ENCODE data around the gene WARS2.

Gene WARS2

DNA sequence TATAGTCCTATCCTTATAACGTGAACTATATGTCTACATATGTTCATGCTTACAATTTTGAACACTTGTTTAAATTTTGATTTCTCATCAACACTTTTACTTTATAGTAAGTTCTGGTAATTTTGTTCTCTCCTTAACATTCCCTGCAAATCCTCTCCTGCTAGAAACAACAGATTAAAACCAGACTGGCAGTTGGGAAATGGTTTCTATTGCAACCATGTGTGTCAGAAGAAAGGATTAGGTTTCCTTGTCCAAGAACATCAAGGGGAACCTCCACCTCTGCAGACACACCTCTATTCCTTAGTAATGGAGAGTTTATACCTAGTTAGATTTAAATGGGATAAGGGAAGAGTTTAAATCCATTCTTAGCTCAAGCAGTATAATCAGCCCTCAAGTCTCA lies 3.3 kb upstream of the WARS2 start:
- ChIA-PET POLR2A (no interaction called here), CTCF (no interaction called here)
- no peak overlapping the region for H3K4me3 ChIP-seq (ENCODE audit: low read depth, low read length)
- DNase-seq (ENCODE audit: low read depth, low spot score) = no peak
- TF ChIP-seq, protein P1, sequence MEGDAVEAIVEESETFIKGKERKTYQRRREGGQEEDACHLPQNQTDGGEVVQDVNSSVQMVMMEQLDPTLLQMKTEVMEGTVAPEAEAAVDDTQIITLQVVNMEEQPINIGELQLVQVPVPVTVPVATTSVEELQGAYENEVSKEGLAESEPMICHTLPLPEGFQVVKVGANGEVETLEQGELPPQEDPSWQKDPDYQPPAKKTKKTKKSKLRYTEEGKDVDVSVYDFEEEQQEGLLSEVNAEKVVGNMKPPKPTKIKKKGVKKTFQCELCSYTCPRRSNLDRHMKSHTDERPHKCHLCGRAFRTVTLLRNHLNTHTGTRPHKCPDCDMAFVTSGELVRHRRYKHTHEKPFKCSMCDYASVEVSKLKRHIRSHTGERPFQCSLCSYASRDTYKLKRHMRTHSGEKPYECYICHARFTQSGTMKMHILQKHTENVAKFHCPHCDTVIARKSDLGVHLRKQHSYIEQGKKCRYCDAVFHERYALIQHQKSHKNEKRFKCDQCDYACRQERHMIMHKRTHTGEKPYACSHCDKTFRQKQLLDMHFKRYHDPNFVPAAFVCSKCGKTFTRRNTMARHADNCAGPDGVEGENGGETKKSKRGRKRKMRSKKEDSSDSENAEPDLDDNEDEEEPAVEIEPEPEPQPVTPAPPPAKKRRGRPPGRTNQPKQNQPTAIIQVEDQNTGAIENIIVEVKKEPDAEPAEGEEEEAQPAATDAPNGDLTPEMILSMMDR (IDR thresholded peaks at IDR 0.05; ENCODE audit: insufficient read depth, low read length, missing control alignments) = no peak

- TF ChIP-seq, protein P1 (IDR thresholded peaks at IDR 0.05; ENCODE audit: insufficient read depth, low read length, missing control alignments) = no peak
- POLR2A ChIA-PET = interaction anchor here (0.6 kb wide), 1 partner anchor 86 kb away, joined by 3 read pairs; no protein-coding TSS in a partner anchor
- H3K4me3 ChIP-seq (ENCODE audit: low read depth, low read length) = no peak overlapping the region
- no peak for DNase-seq (ENCODE audit: low read depth, low spot score)
- CTCF ChIA-PET = interaction anchor here (1.0 to 1.6 kb wide), 3 partner anchors 9 to 39 kb away, joined by 3 to 6 read pairs (median 3); no protein-coding TSS in a partner anchor
Measured at GRCh38 chr1:119141660-119142059, 1.2 kb upstream of the WARS2 start.

DNA sequence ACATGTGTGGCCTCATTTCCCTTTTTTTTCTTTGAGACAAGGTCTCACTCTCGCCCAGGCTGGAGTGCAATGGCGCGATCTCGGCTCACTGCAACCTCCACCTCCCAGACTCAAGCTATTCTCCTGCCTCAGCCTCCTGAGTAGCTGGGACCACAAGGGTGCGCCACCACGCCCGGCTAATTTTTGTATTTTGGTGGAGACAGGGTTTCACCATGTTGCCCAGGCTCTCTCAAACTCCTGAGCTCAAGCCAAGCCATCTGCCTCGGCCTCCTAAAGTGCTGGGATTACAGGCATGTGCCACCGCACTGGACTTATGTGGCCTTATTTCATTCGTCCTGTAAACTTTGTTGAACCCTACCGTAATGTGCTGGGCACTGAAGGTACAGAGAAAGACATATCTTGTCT lies 569 bp upstream of the WARS2 start:
- H3K4me3 ChIP-seq (ENCODE audit: low read depth, low read length) = peak overlapping the region; percentile 73
- DNase-seq (ENCODE audit: low read depth, low spot score) = no peak
- CTCF ChIA-PET = interaction anchor here (0.7 to 1.6 kb wide), 4 partner anchors 8 to 39 kb away, joined by 3 to 6 read pairs (median 3); no protein-coding TSS in a partner anchor
- POLR2A ChIA-PET = interaction anchor here (0.7 to 1.3 kb wide), 4 partner anchors 18 to 159 kb away, joined by 3 to 5 read pairs (median 3); no protein-coding TSS in a partner anchor
- TF ChIP-seq, protein P1 (IDR thresholded peaks at IDR 0.05; ENCODE audit: insufficient read depth, low read length, missing control alignments) = peak; percentile 15

DNA sequence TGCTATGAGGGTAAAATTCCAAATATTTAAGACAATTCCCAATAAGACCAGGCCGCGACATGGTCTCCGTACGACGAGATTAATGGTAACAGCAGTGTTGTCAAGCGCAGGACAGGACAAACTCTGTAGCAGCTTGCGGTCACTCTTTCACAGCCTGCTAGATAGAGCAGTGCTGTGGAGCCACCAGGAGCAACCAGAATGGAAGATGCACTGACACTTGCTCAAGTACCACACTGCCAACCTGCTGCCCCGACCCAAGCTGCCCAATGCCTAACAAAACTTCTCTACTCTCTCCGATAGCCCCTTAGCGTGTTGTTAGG lies 636 bp downstream of the WARS2 start:
- ChIA-PET CTCF (no interaction called here), POLR2A (interaction anchor here (1.0 to 1.3 kb wide), 3 partner anchors 19 to 158 kb away, joined by 3 to 5 read pairs (median 3); no protein-coding TSS in a partner anchor)
- DNase-seq (ENCODE audit: low read depth, low spot score) = no peak
- H3K4me3 ChIP-seq (ENCODE audit: low read depth, low read length) = peak overlapping the region; percentile 73
- TF ChIP-seq, protein P1 (IDR thresholded peaks at IDR 0.05; ENCODE audit: insufficient read depth, low read length, missing control alignments) = no peak

DNA sequence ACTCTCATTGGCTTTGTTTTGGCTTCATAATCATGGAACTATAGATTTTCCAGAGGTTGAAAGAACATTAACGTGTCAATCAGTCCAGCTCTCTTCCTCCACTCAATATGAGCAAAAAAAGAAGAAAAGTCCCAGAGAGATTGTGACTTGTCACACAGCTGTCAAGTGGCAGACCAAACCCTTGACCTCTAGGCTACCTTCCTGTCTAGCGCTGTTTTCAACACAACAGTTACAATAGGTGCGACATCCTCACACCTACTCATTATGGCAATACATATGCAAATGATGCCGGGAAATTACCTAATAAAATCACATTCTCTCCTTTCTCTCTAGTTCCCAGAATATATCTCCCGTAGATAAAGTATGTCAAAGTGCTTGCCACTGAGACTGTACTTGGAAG lies 1.1 kb downstream of the WARS2 start:
- DNase-seq (ENCODE audit: low read depth, low spot score) = no peak
- TF ChIP-seq, protein P1 (IDR thresholded peaks at IDR 0.05; ENCODE audit: insufficient read depth, low read length, missing control alignments) = no peak
- peak overlapping the region; percentile 73 for H3K4me3 ChIP-seq (ENCODE audit: low read depth, low read length)
- POLR2A ChIA-PET = no interaction called here
- CTCF ChIA-PET = no interaction called here

DNA sequence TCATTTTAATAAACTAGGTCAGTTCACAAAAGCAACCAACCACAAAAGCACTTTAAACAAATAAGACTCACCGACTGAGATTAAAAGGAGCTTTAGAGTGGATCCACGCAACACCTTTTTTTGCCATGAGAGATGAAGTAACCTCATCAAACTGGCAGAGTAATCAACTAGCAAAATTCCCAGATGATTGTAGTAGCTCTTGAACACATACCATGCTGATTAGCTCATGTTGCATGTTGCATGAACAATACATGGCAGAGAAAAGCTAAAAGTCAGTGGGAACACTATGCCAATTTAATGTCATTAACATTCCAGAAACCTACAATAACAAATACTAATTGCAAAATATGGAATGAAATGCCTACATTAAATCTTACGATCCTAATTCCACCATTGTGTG lies 4.1 kb downstream of the WARS2 start:
- POLR2A ChIA-PET = no interaction called here
- peak; percentile 3 for DNase-seq (ENCODE audit: low read depth, low spot score)
- no peak overlapping the region for H3K4me3 ChIP-seq (ENCODE audit: low read depth, low read length)
- TF ChIP-seq, protein P1 (IDR thresholded peaks at IDR 0.05; ENCODE audit: insufficient read depth, low read length, missing control alignments) = no peak
- CTCF ChIA-PET = interaction anchor here (0.9 kb wide), 1 partner anchor 8 kb away, joined by 3 read pairs; no protein-coding TSS in a partner anchor
